Measurements from ENCODE around the gene FYN.

- no peak for TF ChIP-seq POLR2A (IDR thresholded peaks at IDR 0.05)
- no peak for TF ChIP-seq CTCF (IDR thresholded peaks at IDR 0.05)
These were observed 78.4 kb downstream of the FYN start for GRCh38 chr6:111794727-111795452.
